Osteoblast (primary cell): ENCODE measurements around the gene CXCR4. TPM values are rescaled to one million over a fixed set of nuclear protein-coding genes. Genes with fewer than 3 reads are reported as not detected.

Source experiments
- DNase-seq: peaks from one replicate; pipeline ENCODE4 v3.0.0; 2011; ENCODE audit warnings: low spot score, mixed read lengths; ENCODE audit not compliant: insufficient read length; ENCODE audit errors: missing footprints
- H2AFZ ChIP-seq: 2 replicates; pipeline ENCODE4 v1.6.0; 2011; ENCODE audit warnings: mild to moderate bottlenecking, low read length
- H3K27ac ChIP-seq: 2 replicates; pipeline ENCODE4 v1.5.1; 2011; ENCODE audit warnings: mild to moderate bottlenecking, low read depth, low read length, moderate library complexity
- H3K27me3 ChIP-seq: 2 replicates; pipeline ENCODE4 v1.6.0; 2012; ENCODE audit warnings: mild to moderate bottlenecking, control low read depth, inconsistent platforms, low read length, moderate library complexity; ENCODE audit not compliant: insufficient read depth
- H3K36me3 ChIP-seq: 2 replicates; pipeline ENCODE4 v1.5.1; 2011; ENCODE audit warnings: mild to moderate bottlenecking, low read length, control low read depth, moderate library complexity; ENCODE audit not compliant: insufficient read depth
- H3K4me1 ChIP-seq: 2 replicates; pipeline ENCODE4 v1.5.1; 2011; ENCODE audit warnings: mild to moderate bottlenecking, low read length, control low read depth, moderate library complexity; ENCODE audit not compliant: insufficient read depth
- H3K4me2 ChIP-seq: 2 replicates; pipeline ENCODE4 v1.6.0; 2011; ENCODE audit warnings: mild to moderate bottlenecking, low read length; ENCODE audit not compliant: insufficient read depth
- H3K4me3 ChIP-seq: fragments of 200-600 bp; sonication (generic); 3 replicates; pipeline ENCODE4 v1.5.1; 2012; ENCODE audit warnings: mild to moderate bottlenecking, low read length, inconsistent platforms; ENCODE audit not compliant: insufficient read depth
- H3K79me2 ChIP-seq: 2 replicates; pipeline ENCODE4 v1.6.0; 2012; ENCODE audit warnings: mild to moderate bottlenecking, low read length, control low read depth, inconsistent platforms; ENCODE audit not compliant: insufficient read depth
- H3K9me3 ChIP-seq: 2 replicates; pipeline ENCODE4 v1.5.1; 2011; ENCODE audit warnings: low read depth, low read length, control low read depth
- H4K20me1 ChIP-seq: 2 replicates; pipeline ENCODE4 v1.6.0; 2012; ENCODE audit warnings: mild to moderate bottlenecking, low read length, control low read depth; ENCODE audit not compliant: insufficient read depth
- CTCF ChIP-seq: IDR thresholded peaks from 2 replicates; pipeline ENCODE4 v1.5.1; 2011; ENCODE audit warnings: mild to moderate bottlenecking, low read depth, low read length, moderate library complexity; ENCODE audit errors: extremely low read depth
- total RNA-seq: library from RNA; depleted of rRNA; stranded (reverse); fragments of >200 nt; gene quantifications from 2 replicates; pipeline ENCODE4 v1.2.3, GENCODE V29; 2012

The CXCR4 gene
- under 0.01 TPM in 2 replicates for total RNA-seq

DNA sequence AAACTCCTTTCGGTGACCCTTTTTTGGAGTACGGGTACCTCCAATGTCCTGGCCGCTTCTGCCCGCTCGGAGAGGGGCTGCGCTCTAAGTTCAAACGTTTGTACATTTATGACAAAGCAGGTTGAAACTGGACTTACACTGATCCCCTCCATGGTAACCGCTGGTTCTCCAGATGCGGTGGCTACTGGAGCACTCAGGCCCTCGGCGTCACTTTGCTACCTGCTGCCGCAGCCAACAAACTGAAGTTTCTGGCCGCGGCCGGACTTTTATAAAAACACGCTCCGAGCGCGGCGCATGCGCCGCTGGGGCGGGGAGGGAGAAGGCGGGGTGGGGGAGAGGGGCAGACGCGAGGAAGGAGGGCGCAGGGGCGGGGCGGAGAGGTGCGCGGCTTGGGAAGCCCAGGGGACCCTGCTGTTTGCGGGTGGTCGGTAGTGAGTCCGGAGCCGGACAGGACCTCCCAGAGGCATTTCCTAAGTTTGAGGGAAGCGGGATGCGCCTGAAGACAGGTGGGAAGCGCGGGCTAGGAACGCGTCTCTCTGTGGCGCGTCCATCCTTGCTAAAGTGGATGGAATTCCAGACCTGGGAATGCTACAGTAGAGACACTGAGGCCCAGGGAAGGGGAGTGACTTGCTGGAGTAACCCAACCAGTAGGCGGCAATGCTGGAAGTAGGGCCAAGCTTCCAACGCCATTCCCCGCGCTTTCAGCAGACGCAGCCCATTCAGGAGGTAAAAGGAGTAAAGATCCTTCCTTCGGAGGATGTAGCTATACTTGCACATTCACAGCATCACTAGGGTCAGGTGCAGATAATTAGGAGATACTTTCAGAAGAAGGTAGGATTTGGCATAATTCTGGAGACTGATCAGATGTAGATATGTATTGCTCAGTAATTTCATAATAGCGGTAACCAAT, at the start of gene CXCR4:
Gene CXCR4 (minus strand): TSS at position 241 of the 910 bp plus-strand sequence. CDS start 89 bp downstream, at position 152.
- Histone ChIP-seq H3K36me3 (no peaks in the 10 kb centered on the region), H3K79me2 (no peaks in the 10 kb centered on the region), H2AFZ (no peak within 1 kb of the TSS), H3K4me2 (peak within 1 kb of the TSS; percentile 51), H3K27me3 (peaks cover 51% of the 10 kb centered on the region), H4K20me1 (no peaks in the 10 kb centered on the region), H3K27ac (no peak within 1 kb of the TSS), H3K4me3 (no peak within 1 kb of the TSS), H3K9me3 (no peaks in the 10 kb centered on the region), H3K4me1 (no peaks in the 10 kb centered on the region)
- DNase-seq, result peak; percentile 34
- no peak for TF ChIP-seq CTCF

DNA sequence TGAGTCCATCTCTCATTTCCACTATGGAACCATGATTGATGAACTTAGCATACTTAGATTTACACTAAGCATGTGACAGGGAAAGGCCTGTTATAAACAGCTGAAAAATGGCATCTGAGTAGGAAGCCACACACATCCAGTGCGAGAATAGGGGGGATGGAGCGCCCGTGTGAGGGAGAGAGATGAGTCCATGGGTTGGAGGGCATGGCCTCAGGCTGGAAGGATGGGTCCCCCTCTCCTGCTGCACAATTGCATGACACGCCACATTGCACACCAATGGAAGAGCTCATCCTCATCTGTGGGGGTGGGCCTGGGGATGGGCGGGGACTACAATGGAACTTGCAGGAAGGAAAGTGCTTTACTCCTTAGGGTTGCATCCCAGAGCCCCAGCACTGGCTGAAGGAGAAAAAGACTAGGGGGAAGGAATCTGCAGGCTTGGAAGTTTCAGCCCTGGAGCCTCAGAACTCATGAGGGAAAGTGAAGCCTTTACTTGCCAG, 46.4 kb upstream of the CXCR4 start:
- no peaks in the 10 kb centered on the region for H3K4me1 ChIP-seq
- no peak overlapping the region for H2AFZ ChIP-seq
- no peak overlapping the region for H3K27ac ChIP-seq
- H3K36me3 ChIP-seq, result no peaks in the 10 kb centered on the region
- no peak overlapping the region for H3K4me3 ChIP-seq
- peak; percentile 60 for DNase-seq
- H3K79me2 ChIP-seq, result no peaks in the 10 kb centered on the region
- TF ChIP-seq CTCF, result no peak
- no peaks in the 10 kb centered on the region for H3K9me3 ChIP-seq
- no peak overlapping the region for H3K4me2 ChIP-seq
- no peaks in the 10 kb centered on the region for H4K20me1 ChIP-seq
- H3K27me3 ChIP-seq, result no peaks in the 10 kb centered on the region

- Histone ChIP-seq H4K20me1 (no peaks in the 10 kb centered on the region), H3K27ac (no peak overlapping the region), H3K79me2 (no peaks in the 10 kb centered on the region), H2AFZ (no peak overlapping the region), H3K4me2 (no peak overlapping the region), H3K4me3 (no peak overlapping the region), H3K27me3 (no peaks in the 10 kb centered on the region), H3K4me1 (no peaks in the 10 kb centered on the region), H3K36me3 (no peaks in the 10 kb centered on the region), H3K9me3 (no peaks in the 10 kb centered on the region)
- DNase-seq, result no peak
- no peak for TF ChIP-seq CTCF
Observed at GRCh38 chr2:136162438-136162837, 44.5 kb upstream of the CXCR4 start.

DNA sequence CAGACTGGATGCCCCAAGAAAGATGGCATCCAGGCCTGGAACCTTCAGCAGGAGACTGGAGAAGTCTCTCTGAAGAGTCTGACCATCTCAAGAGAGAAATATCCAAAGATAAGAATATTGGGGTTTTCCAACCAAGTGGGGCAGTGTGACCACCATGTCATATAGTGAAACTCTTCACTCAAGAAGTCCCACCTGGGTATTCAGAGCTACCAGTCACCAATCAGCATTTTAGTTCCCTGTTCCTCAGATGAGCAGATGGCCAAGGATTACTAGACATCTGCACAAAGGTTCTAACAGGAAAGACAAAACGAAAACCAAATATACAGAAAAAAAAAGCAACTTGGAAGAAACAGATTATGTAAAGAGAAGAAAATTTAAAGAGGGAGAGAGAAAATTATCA, 38.5 kb upstream of the CXCR4 start:
- DNase-seq, result no peak

More for the DNA sequence above, 38.5 kb upstream of the CXCR4 start:
- Histone ChIP-seq H4K20me1 (no peaks in the 10 kb centered on the region), H3K4me2 (no peak overlapping the region), H3K79me2 (no peaks in the 10 kb centered on the region), H3K27ac (no peak overlapping the region), H3K27me3 (no peaks in the 10 kb centered on the region), H3K9me3 (no peaks in the 10 kb centered on the region), H2AFZ (no peak overlapping the region), H3K36me3 (no peaks in the 10 kb centered on the region), H3K4me1 (no peaks in the 10 kb centered on the region), H3K4me3 (no peak overlapping the region)
- no peak for TF ChIP-seq CTCF
